Uterus (tissue), 2 donors: ENCODE measurements around the gene OR2B2.

Source experiments
- POLR2A ChIP-seq, 2 donors: fragments of 450-650 bp; IDR thresholded peaks; one replicate each; pipeline ENCODE4 v1.6.1; 2016; ENCODE audit warnings: antibody characterized with exemption in 2 of 2, mild to moderate bottlenecking in 1 of 2, moderate library complexity in 1 of 2
- TF ChIP-seq, protein P1 (sequence below), 4 experiments: fragments of 200-600 bp in 2 of 4; fragments of 450-650 bp in 2 of 4; sonication (generic) in 2 of 4; IDR thresholded peaks; one replicate each; pipeline ENCODE4 v1.5.1; 2016 to 2019; ENCODE audit warnings: antibody characterized with exemption in 4 of 4, mild to moderate bottlenecking in 2 of 4, moderate library complexity in 1 of 4

DNA sequence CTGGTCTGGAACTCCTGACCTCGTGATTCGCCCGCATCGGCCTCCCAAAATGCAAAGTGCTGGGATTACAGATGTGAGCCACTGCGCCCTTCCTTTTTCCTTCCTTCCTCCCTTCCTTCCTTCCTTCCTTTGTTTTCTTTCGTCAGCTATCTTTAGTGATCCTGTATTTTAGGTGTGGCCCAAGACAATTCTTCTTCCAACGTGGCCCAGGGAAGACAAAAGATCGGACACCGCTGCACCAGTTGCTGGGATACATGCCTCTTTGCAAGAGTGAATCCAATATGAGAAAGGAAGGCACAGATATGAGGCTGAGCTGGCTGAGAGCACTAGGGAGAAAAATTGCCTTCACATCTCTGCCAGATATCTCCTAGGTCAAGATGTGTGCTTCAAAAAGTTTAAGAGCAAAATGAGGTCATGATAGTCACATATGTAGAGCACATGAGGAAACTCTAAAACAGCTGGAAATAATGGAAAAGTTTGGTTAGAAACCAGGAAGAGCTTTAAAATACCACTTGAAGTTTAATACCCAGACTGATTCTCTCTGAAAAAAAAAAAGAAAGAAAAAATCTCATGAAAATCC, 41.8 kb downstream of the OR2B2 start:
- no peak for TF ChIP-seq POLR2A (IDR thresholded peaks at IDR 0.05)
- TF ChIP-seq, protein P1, sequence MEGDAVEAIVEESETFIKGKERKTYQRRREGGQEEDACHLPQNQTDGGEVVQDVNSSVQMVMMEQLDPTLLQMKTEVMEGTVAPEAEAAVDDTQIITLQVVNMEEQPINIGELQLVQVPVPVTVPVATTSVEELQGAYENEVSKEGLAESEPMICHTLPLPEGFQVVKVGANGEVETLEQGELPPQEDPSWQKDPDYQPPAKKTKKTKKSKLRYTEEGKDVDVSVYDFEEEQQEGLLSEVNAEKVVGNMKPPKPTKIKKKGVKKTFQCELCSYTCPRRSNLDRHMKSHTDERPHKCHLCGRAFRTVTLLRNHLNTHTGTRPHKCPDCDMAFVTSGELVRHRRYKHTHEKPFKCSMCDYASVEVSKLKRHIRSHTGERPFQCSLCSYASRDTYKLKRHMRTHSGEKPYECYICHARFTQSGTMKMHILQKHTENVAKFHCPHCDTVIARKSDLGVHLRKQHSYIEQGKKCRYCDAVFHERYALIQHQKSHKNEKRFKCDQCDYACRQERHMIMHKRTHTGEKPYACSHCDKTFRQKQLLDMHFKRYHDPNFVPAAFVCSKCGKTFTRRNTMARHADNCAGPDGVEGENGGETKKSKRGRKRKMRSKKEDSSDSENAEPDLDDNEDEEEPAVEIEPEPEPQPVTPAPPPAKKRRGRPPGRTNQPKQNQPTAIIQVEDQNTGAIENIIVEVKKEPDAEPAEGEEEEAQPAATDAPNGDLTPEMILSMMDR (IDR thresholded peaks at IDR 0.05) = no peak
